SKM-1 treated with dmso at 0.1 percent for 144 hours (cell line): Measurements from ENCODE around the gene GPC6.

Experiments used
- DNase-seq: peaks from one replicate; lab custom pipeline; 2025; ENCODE audit not compliant: unreplicated experiment; lab: John Stamatoyannopoulos, UW

Gene GPC6

GRCh38 chr13:94079876-94080275 is 853.3 kb downstream of the GPC6 start:
- no peak for DNase-seq

GRCh38 chr13:94080527-94080926 is 853.9 kb downstream of the GPC6 start:
- no peak for DNase-seq

- DNase-seq = no peak
These were observed 860.5 kb downstream of the GPC6 start for GRCh38 chr13:94087100-94087499.

GRCh38 chr13:94088742-94089141 is 862.1 kb downstream of the GPC6 start:
- DNase-seq = no peak

GRCh38 chr13:94090773-94091480 is 864.3 kb downstream of the GPC6 start:
- no peak for DNase-seq

- DNase-seq = no peak
These were observed 867.2 kb downstream of the GPC6 start for GRCh38 chr13:94093652-94094315.

GRCh38 chr13:94109715-94110374 is 883.2 kb downstream of the GPC6 start:
- no peak for DNase-seq

- DNase-seq = no peak
These were observed 885.6 kb downstream of the GPC6 start for GRCh38 chr13:94112227-94112626.

- DNase-seq = no peak
These were observed 886.1 kb downstream of the GPC6 start for GRCh38 chr13:94112731-94113130.

GRCh38 chr13:94113245-94113644 is 886.6 kb downstream of the GPC6 start:
- DNase-seq = no peak

GRCh38 chr13:94114166-94114565 is 887.6 kb downstream of the GPC6 start:
- DNase-seq = no peak

- no peak for DNase-seq
These were observed 888.4 kb downstream of the GPC6 start for GRCh38 chr13:94115054-94115453.

- no peak for DNase-seq
These were observed 892.8 kb downstream of the GPC6 start for GRCh38 chr13:94119360-94119936.

- DNase-seq = no peak
These were observed 894.3 kb downstream of the GPC6 start for GRCh38 chr13:94120878-94121277.

GRCh38 chr13:94121686-94122085 is 895.1 kb downstream of the GPC6 start:
- no peak for DNase-seq

- DNase-seq = no peak
These were observed 895.8 kb downstream of the GPC6 start for GRCh38 chr13:94122300-94122915.

GRCh38 chr13:94123557-94123956 is 897.0 kb downstream of the GPC6 start:
- no peak for DNase-seq

- no peak for DNase-seq
These were observed 901.8 kb downstream of the GPC6 start for GRCh38 chr13:94128430-94128829.

GRCh38 chr13:94129490-94129894 is 902.9 kb downstream of the GPC6 start:
- no peak for DNase-seq

- DNase-seq = no peak
These were observed 912.2 kb downstream of the GPC6 start for GRCh38 chr13:94138831-94139230.

- no peak for DNase-seq
These were observed 912.9 kb downstream of the GPC6 start for GRCh38 chr13:94139393-94139995.
